HG02870 (cell line): ENCODE results near the gene GABRB1.

Experiments
- ATAC-seq: cut with Tn5 transposase; IDR thresholded peaks from one replicate; pipeline ENCODE4 v1.9.1; 2021; ENCODE audit warnings: mild to moderate bottlenecking, moderate library complexity; ENCODE audit not compliant: unreplicated experiment

Gene GABRB1

DNA sequence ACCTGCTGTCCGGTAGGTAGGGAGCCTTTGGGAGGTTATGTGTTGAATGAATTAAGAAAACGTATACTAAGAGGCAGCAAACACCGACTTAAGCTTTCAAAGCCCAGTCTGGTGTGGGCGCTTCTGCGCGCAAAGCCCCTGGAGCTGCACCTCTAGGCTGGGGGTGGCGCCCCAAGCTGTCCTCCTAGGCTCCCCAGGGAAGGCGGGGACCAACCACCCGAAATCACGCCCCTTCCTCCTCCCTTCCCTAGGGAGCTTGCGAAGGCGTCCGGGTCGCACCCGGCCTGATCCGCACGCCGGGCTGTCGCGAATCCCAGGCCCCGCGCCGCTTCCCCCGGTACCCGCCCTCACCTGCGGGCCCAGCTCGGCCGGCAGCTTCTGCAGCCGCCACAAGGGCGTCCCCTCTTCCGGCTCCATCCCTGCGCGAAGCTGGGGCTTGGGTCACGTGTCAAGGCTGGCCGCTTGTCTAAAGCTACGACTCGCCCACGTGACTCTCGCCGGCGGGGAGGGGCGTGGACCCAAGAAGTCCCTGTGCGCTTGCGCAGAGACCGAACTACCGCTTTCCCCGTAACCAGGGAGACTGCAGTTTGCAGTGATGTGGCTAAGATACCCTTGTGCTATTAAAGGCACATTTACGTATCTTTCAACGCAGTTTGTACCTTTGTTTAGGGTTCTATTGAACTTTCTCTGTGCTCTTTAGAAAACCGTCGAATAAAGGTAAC, 432.0 kb downstream of the GABRB1 start, which contains the start of gene COMMD8:
Gene COMMD8 (minus strand): TSS at position 468 of the 722 bp plus-strand sequence. CDS start 51 bp downstream, at position 417.
- peak; percentile 87 for ATAC-seq

DNA sequence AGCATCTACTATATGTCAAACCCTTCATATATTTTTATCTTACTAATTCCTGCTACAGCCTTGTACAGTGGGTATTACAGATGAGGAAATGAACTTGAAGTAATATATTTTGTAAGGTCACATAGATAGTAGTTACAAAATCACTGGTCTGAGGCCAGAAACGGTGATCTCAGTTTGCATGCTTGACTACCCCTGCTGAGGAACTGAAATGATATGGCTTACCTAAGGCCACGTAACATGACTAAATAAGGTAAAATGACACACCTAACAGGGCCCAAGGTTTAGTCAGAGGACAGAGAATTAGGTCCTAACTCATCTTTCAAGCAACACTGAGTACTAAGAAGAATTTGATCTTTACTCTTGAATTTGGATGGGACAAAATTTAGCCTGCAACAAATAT, 433.6 kb downstream of the GABRB1 start:
- peak; percentile 32 for ATAC-seq

DNA sequence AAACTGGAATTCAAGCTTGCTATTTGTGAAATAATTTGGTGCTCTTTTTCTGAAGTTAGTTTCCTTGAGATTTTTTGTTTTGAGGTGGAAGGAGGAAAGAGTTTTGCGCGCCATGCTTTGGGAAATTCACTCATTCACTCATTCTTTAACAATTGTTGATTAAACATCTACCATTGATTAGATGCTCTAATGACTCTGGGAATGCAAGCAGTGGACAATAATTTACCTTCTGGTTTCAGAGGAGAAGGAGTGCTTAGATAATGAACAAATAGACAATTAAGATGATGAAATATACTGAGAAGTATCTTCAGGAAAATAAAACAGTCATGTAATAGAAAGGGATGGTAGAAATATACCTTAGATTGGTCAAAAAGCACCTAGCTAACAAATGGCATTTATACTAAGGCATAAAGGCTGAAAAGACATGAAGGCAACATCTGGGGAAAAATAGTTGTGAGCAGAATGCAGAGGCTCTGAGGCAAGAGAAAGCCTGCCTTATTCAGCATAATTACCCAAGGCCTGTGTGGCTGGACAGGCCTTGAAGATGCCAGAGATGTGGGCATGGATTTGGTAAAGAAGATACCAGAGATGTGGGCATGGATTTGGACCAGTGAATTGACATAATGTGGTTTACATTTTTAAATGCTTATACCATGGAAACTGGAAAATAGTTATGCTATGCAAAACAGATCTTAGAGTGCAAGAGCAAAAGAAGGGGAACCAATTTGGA, 434.9 kb downstream of the GABRB1 start:
- no peak for ATAC-seq

DNA sequence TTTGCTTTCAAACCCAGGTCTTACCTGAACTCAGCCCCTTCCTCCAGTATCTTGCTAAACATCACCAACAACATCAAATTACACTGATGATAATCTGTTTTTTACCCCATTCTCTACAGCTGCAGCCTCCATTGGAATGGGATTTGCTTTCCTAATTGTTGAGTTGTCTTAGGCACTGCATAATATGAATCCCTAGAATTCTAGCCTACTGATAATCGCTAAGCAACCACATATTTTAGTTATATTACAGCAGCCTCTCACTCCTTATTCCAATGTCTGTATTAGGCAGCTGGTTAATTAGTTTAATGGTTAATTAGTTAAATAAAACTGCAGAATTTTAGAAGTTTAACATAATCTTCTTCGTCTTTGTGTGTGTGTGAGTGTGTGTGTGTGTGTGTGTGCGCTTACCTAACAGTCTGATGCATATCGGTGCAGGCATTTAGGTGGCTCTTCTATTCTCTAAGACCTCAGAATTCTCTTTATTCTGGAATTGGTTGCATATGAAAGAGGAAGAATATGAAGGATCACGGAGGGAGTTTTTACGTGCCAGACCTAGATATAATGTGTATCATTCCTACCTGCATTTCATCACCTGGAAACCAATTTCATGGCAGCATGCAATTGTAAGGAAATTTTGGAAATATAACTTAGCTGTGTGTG, 437.5 kb downstream of the GABRB1 start:
- no peak for ATAC-seq

DNA sequence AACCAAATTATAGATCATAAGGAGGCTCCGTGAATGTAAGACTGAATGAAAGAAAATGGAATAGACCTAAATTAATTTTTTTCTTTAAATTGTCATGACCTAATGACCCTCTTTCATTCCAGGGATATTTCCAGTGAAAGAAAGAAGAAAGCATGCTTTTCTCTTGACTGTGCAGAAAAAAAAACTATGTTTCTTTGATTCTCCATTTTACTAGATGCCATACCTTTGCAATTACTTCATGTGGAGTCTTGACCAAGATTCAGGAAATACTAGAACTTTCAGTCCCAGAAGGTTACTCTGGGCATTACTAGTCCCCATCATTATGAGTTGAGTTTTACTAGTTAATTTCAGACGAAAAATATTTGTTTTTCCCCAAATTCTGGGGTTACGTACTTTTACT, 438.6 kb downstream of the GABRB1 start:
- ATAC-seq, result no peak

DNA sequence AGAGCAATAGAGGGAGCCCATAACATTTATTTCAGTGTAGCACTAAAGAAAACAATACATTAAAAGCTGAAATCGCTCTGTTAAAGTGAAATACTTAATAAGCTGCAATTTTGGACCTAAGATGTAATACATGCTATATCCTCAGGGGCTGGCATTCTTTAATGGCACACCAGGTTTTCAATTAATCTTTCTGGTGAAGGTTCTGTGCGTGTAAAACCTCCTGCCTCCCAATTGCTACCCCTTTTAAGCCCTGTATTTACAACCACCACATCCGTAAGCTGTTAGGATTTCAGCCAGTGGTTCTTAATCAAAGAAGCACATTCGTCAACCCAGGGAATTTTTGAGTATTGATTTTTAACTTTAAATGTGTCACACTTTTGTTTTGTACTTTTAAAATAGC, 439.7 kb downstream of the GABRB1 start:
- no peak for ATAC-seq

DNA sequence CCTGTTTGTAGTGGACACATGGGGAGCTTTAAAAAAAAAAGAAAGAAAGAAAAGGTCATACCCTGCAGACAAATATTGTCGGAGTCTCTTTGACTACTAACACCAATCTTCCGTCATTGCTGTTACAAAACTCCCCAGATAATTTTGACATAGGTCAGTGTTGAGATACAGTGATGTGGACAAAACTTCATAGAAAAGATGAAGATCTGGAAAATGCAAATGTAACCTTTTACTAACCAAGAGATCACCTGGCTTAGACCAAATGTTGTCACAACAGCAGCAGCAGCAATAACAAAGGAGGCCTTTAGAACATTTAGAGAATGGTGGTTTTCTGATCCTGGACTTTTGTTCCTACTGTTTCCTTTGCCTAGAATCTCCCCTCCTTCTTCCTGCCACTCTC, 440.2 kb downstream of the GABRB1 start:
- no peak for ATAC-seq

DNA sequence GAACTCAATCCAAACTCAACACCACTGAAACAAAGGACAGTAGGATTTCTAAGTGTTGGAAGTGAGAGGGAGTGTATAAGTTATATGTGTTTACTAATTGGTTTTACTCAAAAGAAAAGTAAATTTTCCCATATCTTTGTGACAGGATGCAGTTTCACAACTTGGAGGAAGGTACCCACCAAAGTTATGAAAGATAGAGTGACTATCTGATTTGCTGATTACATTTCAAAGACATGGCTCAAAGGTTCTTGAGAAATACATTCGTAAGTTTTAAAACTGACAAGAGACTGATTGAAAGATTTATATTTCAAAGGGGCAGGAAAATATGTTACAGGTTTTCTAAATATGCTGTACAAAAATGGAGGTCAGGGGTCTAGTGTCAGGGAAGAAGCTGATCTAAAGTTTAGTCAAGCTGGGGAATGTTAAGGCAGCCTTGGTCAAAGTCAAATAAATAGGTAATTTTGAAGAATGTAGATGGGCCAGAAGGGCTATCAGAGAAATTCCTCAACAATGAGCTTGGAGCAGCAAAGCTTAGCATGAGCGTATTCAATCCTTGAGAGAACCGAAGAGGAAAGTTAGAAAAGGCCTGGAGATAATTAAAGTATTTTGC, 441.9 kb downstream of the GABRB1 start:
- no peak for ATAC-seq

DNA sequence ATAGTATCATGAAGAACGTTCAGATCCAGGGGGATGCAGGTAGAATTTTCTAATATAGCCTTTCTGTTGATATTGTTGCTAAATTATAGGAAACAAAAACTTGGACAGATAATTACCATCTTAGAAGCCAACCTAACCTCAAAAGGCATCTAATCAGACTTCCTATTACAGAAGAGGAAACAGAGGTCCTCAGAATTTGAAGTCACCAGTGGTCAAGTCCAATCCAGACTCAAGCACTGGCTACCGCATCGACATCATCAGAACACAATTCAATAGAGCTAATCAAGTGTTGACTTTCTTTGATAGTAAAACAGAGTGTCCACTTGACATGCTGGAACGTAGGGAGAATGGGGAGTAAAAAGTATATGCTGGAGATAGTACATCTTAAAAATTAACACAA, 443.4 kb downstream of the GABRB1 start:
- no peak for ATAC-seq

DNA sequence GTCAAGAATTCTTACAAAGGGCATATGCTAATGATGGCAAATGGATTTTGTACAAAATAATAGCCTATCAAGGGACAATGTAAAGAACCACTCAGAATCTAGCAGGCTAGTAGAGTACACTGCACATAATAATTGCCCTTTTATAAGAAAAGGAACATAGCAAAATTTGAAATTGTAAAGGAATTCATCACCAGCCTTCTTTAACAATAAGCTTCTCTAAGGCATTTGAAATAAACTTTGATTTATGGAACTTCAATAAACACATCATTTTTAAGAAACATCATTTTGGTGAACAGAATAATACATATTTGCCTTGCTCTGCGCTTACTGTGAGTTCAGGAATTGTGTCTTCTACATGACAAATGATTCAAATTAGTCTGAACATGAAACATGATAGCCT, 444.0 kb downstream of the GABRB1 start:
- no peak for ATAC-seq
